ENCODE data around the gene PDE9A.

DNA sequence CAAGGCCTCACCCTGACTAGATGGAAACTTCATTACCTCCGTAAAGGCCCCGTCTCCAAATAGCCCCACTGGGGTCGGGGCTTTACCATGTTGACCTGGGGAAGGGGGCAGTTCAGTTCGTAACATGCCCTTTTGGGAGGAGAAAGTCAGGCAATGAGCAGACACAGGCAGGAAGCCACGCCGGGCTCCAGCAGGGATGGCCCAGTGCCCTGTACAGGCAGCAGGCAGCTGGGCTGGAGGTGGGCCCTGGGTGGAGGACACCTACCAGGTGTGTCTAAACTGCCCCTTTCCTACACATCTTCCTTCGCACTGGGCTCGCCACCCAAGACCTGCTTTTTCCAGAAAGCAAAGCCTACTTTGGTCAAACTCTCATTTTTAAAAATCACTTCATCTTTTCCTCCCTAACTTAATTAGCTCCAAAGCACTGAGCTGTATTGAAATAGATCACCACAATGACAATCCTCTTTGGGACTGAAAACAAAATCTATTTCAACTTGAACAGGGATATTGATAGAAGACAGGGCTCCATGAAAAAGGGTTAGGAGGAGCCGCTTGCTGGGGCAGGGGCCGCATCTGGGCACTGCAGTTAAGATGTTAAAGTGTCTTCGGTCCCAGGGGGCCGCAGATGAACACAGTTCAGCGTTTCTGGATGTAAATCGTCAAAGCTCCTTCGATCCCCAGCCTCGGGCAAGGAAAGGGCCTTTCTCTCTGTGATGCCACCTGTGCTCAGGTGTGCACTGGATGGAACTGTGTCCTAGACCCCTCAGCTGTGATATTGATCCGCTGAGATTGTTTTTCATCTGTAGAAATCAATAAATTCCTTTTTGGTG is 104.6 kb downstream of the PDE9A start:
- TF ChIP-seq CTCF (IDR thresholded peaks at IDR 0.05) (no peak), POLR2A (IDR thresholded peaks at IDR 0.05) (no peak)

Data from testis (tissue), 2 donors.